ENCODE results near the gene ENTREP1. TPM values are rescaled to one million over a fixed set of nuclear protein-coding genes. Genes with fewer than 3 reads are reported as not detected.
"Not testable (repeated sequence)": the region's sequence is repeated elsewhere in the genome, so short reads cannot be mapped to it uniquely, and the experiment has no call there.

The ENTREP1 gene
- total RNA-seq, 1 experiment from 2014 or later, result 0.11 TPM

DNA sequence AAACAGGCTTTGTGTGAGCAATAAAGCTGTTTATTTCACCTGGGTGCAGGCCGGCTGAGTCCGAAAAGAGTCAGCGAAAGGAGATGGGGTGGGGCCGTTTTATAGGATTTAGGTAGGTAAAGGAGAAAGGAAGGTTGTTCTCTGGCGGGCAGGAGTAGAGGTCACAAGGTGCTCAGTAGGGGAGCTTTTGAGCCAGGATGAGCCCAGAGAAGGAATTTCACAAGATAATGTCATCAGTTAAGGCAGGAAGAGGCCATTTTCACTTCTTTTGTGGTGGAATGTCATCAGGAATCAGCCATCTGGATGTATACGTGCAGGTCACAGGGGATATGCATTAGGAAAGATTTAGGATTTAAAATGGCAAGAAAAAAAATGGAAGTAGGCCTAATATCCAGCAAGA is 84.9 kb downstream of the ENTREP1 start:
- DNase-seq (ENCODE audit: low read depth), result not testable (repeated sequence)

DNA sequence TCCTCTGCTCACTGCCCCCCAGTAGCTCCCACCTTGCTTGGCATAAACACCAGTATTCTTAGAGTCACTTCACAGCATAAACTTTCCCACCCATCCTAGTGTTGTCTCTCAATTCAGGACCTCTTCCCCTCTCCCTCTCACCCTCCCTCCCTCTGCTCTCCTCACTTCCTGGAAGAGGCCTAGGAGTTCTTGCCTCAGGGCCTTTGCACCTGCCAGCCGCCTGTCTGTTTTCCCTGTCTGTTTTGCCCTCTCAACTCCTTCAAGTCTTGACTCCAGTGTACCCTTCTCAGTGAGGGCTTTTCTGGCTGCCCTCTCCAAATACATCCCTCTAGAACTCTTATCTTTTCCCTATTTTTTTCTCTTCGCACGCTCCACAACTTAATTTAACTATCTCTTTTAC is 86.2 kb downstream of the ENTREP1 start:
- no peak for DNase-seq (ENCODE audit: low read depth)

DNA sequence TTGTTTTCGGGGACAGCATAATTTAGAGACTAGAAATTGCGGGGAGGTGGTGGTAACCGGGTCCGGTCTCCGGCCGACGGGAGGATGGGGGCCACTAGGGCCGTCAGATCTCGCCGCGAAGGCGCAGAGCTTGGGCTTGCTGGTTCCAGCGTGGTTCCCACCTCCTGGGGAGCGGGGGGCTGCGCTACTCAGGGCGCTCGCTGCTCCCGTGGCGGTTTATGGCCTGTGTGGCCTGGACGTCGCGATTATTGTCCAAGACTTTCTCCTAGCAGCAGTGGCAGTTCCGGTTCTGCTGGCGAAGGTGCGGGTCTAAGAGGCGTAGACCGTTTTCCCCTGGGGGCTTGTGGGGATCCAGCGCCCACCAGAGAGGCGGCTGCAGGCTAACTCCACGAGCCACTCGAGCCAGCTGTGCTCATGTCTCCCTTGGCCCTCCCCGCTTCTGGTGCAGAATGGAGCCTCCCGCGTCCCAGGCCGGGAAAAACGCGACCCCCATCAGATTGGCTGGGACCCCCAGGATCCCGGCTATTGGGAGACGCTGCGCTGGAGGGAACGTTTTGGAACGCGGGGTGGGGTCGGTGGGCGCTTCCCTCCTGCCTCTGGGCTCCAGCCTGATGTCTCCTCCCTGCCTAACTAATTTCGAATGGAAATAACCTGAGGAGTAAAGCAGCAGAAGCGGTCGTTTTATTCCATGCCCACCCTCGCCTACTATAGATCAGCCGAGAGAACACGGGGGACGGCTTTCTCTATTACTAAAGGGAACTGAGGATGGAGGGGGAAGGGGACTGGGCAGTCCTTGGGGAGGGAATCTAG is 87.1 kb downstream of the ENTREP1 start:
- DNase-seq (ENCODE audit: low read depth), result no peak

DNA sequence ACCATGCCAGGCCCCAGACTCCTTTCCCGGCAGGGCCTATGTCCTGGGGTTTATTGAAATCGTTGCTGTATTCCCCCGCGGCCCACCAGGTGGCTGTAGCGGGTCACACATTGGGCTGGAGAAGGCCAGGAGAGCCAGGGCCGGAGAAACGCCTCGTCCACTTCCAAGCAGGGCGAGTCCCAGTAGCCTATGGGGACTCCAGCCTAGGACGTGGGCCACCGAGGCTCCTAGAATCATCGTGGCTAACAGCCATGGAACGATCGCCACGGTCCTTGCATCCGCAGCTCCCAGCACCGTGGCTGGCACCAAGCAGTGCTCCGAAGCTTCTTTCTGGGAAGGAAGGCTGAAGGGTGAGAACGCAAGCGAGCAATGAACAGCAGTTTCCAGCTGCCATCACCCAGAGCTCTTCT is 87.7 kb downstream of the ENTREP1 start:
- DNase-seq (ENCODE audit: low read depth), result peak; percentile 58

DNA sequence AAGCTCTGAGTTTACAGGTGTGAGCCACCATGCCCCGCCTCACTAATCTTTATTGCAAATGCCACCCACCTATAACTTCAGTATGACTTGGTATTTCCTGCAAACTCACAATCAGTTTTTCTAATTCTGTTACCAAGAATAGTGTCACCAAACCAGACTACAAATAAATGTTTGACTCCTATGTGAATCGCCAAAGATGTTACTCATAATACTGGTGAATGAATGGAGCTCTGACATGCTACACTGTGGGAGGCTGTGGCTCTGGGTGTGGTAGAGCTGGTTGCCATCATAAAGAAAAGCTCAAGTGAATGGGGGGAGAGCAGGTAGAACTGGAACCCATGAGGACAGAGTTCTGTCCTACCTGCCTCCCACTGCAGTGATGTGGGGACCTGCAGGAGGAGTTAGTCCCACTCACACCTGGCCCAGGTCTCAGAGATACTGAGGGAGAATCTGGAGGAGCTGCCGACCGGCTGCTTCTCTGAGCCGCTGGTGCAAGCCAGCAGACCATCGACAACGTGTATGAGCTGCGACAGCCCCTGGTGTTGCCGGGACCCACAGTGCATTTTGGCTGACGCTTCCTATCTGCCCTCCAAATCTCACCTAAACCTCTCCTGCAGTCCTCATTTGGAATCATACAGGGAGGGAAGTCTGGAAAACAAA is 95.7 kb downstream of the ENTREP1 start:
- no peak for DNase-seq (ENCODE audit: low read depth)

DNA sequence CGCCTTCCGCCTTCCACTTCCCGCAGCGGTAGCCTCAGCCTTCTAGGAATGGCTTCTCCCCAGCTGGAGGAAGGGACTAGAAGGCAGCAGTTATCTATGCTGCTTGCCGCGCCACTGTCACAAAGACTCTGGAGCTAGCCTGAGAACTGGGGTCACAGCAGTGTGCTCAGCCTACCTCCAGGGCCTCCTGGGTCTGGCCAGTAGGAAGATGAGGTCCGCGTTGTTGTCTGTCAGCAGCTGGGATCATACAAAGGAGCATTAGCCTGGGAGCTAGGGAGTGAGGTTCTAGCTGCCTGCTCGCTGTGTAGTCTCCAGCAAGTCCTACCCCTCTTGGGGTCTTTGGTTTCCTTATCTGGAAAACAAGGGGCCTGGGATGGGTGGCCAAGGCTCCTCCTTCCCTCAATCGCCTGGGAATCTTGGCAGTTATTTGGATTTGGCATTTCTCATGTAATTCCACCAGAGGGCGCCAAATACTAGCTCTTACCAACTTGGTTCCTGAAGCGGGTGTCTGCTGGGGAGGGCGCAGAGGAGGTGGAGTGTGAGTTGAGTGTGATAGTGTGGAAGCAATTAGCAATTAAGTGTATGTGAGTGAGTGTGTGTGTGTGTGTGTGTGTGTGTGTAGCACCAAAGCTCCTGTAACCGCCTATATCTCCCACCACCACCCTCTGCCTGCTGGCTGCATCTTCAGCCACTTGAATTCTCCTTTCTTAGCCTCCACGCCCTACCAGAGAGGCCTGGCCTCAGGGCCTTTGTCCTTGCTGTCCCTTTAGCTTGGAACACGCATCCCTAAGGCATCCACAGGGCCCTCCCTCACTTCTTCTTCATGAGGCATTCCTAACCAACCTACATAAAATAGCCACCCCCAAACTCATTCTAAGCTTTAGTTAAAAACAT is 97.1 kb downstream of the ENTREP1 start:
- peak; percentile 53 for DNase-seq (ENCODE audit: low read depth)

DNA sequence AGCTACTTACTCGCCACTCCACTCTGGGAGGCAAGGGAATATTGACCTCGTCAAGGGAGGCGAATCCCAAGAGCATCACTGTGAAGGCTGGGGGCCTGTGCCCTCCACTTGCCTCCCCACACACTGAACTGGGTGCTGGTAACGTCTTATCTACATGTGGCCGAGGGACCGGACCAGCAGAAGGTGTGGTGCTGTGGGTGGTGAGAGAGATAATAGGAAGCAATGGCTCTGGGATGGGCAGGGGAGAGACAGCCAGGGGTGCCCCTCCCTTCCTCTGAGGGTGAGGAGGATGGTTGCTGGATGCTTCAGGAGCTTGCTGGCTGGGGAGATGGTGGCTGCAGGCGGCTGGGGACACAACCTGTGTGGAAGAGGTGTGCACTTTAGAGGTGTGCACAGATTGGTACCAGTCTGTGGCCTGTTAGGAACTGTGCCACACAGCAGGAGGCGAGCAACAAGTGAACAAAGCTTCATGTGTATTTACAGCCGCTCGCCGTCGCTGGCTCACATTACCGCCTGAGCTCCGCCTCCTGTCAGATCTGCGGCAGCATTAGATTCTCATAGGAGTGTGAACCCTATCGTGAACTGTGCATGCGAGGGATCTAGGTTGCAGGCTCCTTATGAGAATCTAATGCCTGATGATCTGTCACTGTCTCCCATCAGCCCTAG is 100.3 kb downstream of the ENTREP1 start:
- DNase-seq (ENCODE audit: low read depth), result no peak

DNA sequence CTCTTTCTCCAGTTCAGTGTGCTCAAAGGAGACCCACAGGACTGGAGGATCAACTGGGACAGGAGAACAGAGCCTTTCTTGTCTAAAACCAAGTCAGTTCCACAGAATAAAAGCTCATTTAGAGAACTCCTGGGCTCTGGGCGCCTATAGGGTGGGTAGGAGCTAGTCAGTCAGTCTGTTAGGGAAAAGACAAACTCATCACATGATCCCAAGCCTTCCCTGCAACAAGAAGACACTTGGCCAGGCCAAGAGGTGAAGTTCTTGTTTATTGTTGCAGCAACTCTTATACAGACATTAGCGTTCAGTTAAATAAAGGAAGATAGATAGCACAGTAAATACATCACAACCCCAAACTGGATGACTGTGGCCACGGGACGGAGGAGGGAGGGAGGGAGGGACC is 102.3 kb downstream of the ENTREP1 start:
- no peak for DNase-seq (ENCODE audit: low read depth)

DNA sequence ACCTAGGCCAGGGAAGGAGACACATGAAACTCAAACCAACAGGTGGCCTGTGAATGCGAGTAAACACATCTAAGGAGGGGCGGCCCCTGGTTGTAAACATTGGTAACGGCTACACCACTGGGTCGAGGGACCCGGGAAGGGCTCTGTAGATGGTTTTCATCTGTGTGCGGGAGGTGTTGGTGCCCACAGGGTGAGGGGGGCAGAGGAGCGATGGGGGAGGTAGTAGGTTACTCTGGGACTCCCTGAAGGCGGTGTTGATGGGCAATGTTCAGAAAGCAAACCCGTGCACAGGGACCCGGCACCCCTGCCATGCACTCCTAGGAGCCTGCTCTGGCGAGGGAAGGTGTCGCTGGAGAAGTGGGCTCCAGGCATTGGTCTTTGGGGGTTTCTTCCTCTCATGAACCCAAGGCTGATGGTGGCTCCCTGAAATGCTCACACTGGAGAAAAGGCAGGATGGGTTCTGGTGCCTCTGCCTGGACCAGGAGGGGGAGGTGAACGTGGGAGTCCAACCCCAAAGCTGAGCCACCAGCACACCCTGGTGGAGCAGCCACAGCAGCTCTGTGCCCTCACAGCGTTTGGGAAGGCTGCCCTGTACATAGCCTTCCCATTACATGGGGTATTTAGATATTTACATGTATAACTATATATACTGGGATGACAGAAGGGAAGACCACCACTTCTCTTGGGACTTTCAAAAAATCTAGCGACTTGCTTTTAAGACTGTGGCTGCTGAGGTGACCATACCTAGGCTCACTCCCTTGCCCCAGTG is 103.2 kb downstream of the ENTREP1 start:
- no peak for DNase-seq (ENCODE audit: low read depth)

DNA sequence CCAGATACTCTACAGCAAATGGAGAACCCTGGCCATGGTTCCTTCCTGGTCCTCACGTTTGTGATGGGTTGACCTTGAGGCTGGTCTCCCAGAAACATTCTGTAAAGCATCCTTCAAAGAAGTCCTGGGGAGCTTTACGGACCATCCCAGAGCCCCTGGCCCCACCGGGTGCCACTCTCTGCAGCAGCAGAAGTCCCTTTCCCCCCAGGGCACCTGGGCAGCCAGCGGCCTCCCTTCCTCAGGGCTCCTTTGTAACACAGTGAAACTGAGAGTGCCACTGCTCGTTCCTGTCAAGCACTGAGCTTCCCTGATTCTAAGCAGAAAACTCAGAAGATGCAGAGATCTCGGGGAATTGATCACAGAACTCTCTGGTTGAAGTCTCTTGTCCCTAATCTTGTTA is 104.3 kb downstream of the ENTREP1 start:
- DNase-seq (ENCODE audit: low read depth), result no peak

DNA sequence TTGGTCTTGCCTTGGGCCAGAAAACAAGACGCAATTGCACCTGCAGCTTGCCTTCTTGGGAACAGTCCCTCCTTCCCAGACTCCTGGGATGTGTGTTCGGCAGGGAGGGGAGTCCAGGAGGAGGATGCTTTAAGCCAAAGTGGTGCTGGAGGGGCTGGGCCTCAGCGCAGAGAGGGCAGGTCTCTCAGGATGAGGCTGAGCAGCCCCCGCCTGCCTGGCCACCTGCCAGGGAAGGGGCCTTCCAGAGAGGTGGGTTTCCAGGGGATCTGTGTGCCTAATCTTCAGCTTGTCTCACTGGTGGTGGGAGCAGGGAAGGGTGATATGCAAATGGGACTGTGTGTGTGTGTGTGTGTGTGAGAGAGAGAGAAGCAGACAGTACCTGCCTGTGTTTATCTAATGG is 105.2 kb downstream of the ENTREP1 start:
- DNase-seq (ENCODE audit: low read depth), result no peak

DNA sequence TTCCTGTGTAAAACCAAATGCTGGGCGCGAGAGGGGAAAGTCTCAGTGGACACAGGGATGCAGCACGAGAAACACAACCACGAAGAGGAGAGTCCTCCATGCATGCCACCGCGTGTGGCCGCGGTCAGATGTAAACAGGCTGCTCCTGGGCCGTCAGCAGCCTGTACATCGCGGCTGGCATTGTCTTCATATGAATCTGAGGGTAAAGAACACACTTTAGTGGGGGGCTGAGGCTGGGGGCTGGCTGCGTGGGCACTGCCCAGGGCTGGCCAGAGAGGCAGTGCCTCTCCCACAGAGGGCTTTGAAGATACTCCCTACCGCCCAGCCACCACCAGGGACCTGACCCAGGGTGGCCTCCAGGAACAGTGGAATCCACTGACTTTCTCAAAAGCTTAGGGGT is 106.2 kb downstream of the ENTREP1 start:
- DNase-seq (ENCODE audit: low read depth), result no peak

DNA sequence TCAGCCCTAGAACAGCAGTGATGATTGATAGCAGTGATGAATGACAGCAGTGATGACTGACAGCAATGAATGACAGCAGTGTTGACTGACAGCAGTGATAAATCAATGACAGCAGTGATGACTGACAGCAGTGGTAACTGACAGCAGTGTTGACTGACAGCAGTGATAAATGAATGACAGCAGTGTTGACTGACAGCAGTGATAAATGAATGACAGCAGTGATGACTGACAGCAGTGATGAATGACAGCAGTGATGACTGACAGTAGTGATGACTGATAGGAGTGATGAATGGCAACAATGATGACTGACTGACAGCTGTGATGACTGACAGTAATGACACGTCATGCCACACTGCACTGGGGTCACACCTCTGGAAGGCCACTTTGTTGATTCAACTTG is 106.8 kb downstream of the ENTREP1 start:
- DNase-seq (ENCODE audit: low read depth), result no peak

DNA sequence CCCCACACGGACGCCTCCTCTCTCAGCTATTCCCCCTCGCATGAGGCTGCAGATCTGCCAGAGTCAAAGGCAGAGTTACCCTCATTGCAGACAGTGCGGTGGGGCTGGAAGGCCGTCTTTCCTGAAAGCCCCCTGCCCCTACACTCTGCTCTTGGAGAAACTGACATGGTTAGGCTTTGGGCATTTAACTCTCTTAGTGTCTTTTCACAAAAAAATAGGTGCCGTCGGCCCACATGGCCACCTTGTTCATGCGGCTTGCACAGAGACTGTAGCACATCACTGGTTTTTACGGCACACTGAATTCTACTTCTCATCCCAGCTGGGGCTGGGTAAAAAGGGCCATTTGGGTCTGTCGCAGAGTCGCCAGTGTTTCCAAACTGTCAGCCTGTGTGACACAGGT is 107.6 kb downstream of the ENTREP1 start:
- no peak for DNase-seq (ENCODE audit: low read depth)

DNA sequence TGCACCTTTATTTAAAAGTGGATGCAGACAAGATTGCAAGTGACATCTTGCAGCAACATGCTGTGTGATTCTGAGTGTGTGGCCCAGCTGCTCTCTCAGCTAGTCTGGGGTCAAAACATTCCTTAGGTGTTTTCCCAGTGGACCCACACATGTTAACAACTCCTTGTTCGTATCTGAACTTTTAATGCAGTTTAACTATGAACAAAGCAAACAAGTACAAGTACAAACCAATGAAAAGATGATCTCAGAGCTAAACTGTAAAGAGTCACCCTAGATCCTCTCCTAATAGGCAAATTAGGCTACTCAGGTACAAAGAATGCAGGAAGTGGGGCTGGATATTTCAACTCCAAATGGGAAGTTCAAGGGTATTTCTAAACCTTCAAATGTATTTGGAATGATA is 108.4 kb downstream of the ENTREP1 start:
- no peak for DNase-seq (ENCODE audit: low read depth)

DNA sequence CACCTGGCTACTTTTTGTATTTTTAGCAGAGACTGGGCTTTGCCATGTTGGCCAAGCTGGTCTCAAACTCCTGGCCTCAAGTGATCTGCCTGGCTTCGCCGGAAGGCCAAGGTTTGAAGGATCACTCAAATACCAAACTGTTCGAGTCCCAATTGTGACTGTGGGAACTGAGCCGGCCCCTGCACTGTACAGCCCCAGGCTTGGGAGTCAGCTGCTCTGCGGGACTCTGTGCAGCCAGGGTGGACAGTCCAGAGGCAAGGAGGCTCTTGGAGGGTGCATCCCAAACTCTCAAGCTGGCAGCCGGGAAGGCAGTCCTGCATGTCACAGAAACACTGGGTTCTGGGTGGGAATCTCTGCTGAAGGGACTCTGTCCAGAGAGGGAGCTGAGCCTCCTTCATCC is 109.0 kb downstream of the ENTREP1 start:
- DNase-seq (ENCODE audit: low read depth), result no peak

DNA sequence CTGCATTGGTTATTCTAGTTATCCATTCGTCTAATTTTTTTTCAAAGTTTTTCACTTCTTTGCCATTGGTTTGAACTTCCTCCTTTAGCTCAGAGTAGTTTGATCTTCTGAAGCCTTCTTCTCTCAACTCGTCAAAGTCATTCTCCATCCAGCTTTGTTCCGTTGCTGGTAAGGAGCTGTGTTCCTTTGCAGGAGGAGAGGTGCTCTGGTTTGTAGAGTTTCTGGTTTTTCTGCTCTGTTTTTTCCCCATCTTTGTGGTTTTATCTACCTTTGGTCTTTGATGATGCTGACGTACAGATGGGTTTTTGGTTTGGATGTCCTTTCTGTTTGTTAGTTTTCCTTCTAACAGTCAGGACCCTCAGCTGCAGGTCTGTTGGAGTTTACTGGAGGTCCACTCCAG is 114.6 kb downstream of the ENTREP1 start:
- DNase-seq (ENCODE audit: low read depth), result not testable (repeated sequence)

DNA sequence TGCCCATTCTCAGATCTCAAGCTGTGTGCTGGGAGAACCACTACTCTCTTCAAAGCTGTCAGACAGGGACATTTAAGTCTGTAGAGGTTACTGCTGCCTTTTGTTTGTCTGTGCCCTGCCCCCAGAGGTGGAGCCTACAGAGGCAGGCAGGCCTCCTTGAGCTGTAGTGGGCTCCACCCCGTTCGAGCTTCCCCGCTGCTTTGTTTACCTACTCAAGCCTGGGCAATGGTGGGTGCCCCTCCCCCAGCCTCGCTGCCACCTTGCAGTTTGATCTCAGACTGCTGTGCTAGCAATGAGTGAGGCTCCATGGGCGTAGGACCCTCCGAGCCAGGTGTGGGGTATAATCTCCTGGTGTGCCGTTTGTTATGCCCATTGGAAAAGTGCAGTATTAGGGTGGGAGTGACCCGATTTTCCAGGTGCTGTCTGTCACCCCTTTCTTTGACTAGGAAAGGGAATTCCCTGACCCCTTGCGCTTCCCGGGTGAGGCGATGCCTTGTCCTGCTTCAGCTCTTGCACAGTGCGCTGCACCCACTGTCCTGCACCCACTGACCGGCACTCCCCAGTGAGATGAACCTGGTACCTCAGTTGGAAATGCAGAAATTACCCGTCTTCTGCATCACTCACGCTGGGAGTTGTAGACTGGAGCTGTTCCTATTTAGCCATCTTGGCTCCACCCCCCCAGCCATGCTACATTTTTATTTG is 115.4 kb downstream of the ENTREP1 start:
- not testable (repeated sequence) for DNase-seq (ENCODE audit: low read depth)

Measured in LHCN-M2 (cell line).